Subcutaneous abdominal adipose tissue (tissue), 5 donors: Measurements from ENCODE around the gene NR3C1.

Experiments used
- H3K27ac ChIP-seq: one replicate; pipeline ENCODE4 v1.7.0; 2013; ENCODE audit warnings: low read depth, mild to moderate bottlenecking, inconsistent platforms, low read length, moderate library complexity
- H3K27me3 ChIP-seq, 5 donors: one replicate each; pipeline ENCODE4 v1.7.0; 2013; ENCODE audit warnings: low read length in 5 of 5, inconsistent platforms in 1 of 5; ENCODE audit not compliant: control insufficient read depth in 5 of 5, insufficient read depth in 4 of 5
- H3K36me3 ChIP-seq, 5 donors: one replicate each; pipeline ENCODE4 v1.7.0; 2013; ENCODE audit warnings: low read length in 5 of 5; ENCODE audit not compliant: control insufficient read depth in 5 of 5, insufficient read depth in 5 of 5
- H3K4me1 ChIP-seq, 5 donors: one replicate each; pipeline ENCODE4 v1.7.0; 2013; ENCODE audit warnings: low read length in 5 of 5, mild to moderate bottlenecking in 3 of 5, moderate library complexity in 1 of 5; ENCODE audit not compliant: control insufficient read depth in 5 of 5, insufficient read depth in 5 of 5
- H3K4me3 ChIP-seq, 5 donors: one replicate each; pipeline ENCODE4 v1.7.0; 2013; ENCODE audit warnings: low read length in 5 of 5, low read depth in 1 of 5
- H3K9ac ChIP-seq, 5 donors: one replicate each; pipeline ENCODE4 v1.7.0; 2013; ENCODE audit warnings: low read length in 5 of 5, mild to moderate bottlenecking in 4 of 5, moderate library complexity in 3 of 5
- H3K9me3 ChIP-seq, 5 donors: one replicate each; pipeline ENCODE4 v1.7.0; 2013; ENCODE audit warnings: low read length in 5 of 5; ENCODE audit not compliant: control insufficient read depth in 5 of 5
- donor health status: healthy.
- donor health status: healthy.
- donor health status: healthy.
- donor health status: healthy.
- donor health status: healthy.

Gene NR3C1

GRCh38 chr5:143437666-143438273 lies 34.3 kb upstream of the NR3C1 start:
- H3K4me1 ChIP-seq = peaks cover 7 to 32% (median 28%) of the 10 kb centered on the region in 5 donors
- no peaks in the 10 kb centered on the region for H3K36me3 ChIP-seq
- H3K9me3 ChIP-seq = no peaks in the 10 kb centered on the region
- H3K4me3 ChIP-seq = no peak overlapping the region
- H3K9ac ChIP-seq = no peak overlapping the region
- H3K27ac ChIP-seq = no peak overlapping the region
- no peaks in the 10 kb centered on the region for H3K27me3 ChIP-seq

GRCh38 chr5:143436871-143437270 lies 33.4 kb upstream of the NR3C1 start:
- Histone ChIP-seq H3K9ac (no peak overlapping the region), H3K9me3 (no peaks in the 10 kb centered on the region), H3K27me3 (no peaks in the 10 kb centered on the region), H3K27ac (no peak overlapping the region), H3K36me3 (no peaks in the 10 kb centered on the region), H3K4me3 (no peak overlapping the region), H3K4me1 (peaks cover 7 to 32% (median 28%) of the 10 kb centered on the region in 5 donors)

GRCh38 chr5:143435210-143435657 lies 31.7 kb upstream of the NR3C1 start:
- no peaks in the 10 kb centered on the region for H3K9me3 ChIP-seq
- H3K36me3 ChIP-seq = no peaks in the 10 kb centered on the region
- H3K4me3 ChIP-seq = peak overlapping the region; percentile 50 to 78 (median 64)
- H3K27ac ChIP-seq = peak overlapping the region; percentile 76
- H3K9ac ChIP-seq = peak overlapping the region in 3 of 5 donors; percentile 54 to 60 (median 57)
- H3K27me3 ChIP-seq = no peaks in the 10 kb centered on the region
- peaks cover 7 to 32% (median 28%) of the 10 kb centered on the region in 5 donors for H3K4me1 ChIP-seq

GRCh38 chr5:143434261-143435209 lies 31.0 kb upstream of the NR3C1 start:
- Histone ChIP-seq H3K27me3 (no peaks in the 10 kb centered on the region), H3K9me3 (no peaks in the 10 kb centered on the region), H3K9ac (peak overlapping the region in 3 of 5 donors; percentile 54 to 60 (median 57)), H3K36me3 (no peaks in the 10 kb centered on the region), H3K27ac (peak overlapping the region; percentile 76), H3K4me1 (peaks cover 7 to 32% (median 28%) of the 10 kb centered on the region in 5 donors), H3K4me3 (peak overlapping the region; percentile 50 to 78 (median 64))

GRCh38 chr5:143433670-143434069 lies 30.2 kb upstream of the NR3C1 start:
- H3K9ac ChIP-seq = no peak overlapping the region
- no peaks in the 10 kb centered on the region for H3K9me3 ChIP-seq
- H3K27me3 ChIP-seq = no peaks in the 10 kb centered on the region
- H3K27ac ChIP-seq = peak overlapping the region; percentile 76
- H3K4me3 ChIP-seq = peak overlapping the region in 2 of 5 donors; percentile 8 to 34
- no peaks in the 10 kb centered on the region for H3K36me3 ChIP-seq
- H3K4me1 ChIP-seq = peaks cover 7 to 32% (median 28%) of the 10 kb centered on the region in 5 donors

GRCh38 chr5:143432658-143433239 lies 29.3 kb upstream of the NR3C1 start:
- Histone ChIP-seq H3K27me3 (no peaks in the 10 kb centered on the region), H3K4me1 (peaks cover 6 to 30% (median 26%) of the 10 kb centered on the region in 5 donors), H3K36me3 (no peaks in the 10 kb centered on the region), H3K9ac (no peak overlapping the region), H3K4me3 (no peak overlapping the region), H3K9me3 (no peaks in the 10 kb centered on the region), H3K27ac (no peak overlapping the region)

- Histone ChIP-seq H3K4me3 (no peak overlapping the region), H3K27me3 (no peaks in the 10 kb centered on the region), H3K27ac (no peak overlapping the region), H3K36me3 (no peaks in the 10 kb centered on the region), H3K4me1 (peaks cover 4 to 26% (median 23%) of the 10 kb centered on the region in 5 donors), H3K9ac (no peak overlapping the region), H3K9me3 (no peaks in the 10 kb centered on the region)
Observed at GRCh38 chr5:143431789-143432188, 28.3 kb upstream of the NR3C1 start.

GRCh38 chr5:143428738-143429420 lies 25.4 kb upstream of the NR3C1 start:
- Histone ChIP-seq H3K36me3 (no peaks in the 10 kb centered on the region), H3K4me1 (peaks cover 0 to 7% (median 4%) of the 10 kb centered on the region in 5 donors), H3K4me3 (no peak overlapping the region), H3K9ac (no peak overlapping the region), H3K27me3 (no peaks in the 10 kb centered on the region), H3K9me3 (no peaks in the 10 kb centered on the region), H3K27ac (no peak overlapping the region)

- H3K27ac ChIP-seq = no peak overlapping the region
- no peaks in the 10 kb centered on the region for H3K27me3 ChIP-seq
- peaks cover 0 to 3% (median 0%) of the 10 kb centered on the region in 5 donors for H3K4me1 ChIP-seq
- no peaks in the 10 kb centered on the region for H3K9me3 ChIP-seq
- H3K4me3 ChIP-seq = no peak overlapping the region
- no peaks in the 10 kb centered on the region for H3K36me3 ChIP-seq
- H3K9ac ChIP-seq = no peak overlapping the region
Observed at GRCh38 chr5:143428155-143428554, 24.7 kb upstream of the NR3C1 start.
